Fibroblast of skin of right biceps (primary cell): ENCODE data around the gene FARSA.
"Not testable (repeated sequence)": the region's sequence is repeated elsewhere in the genome, so short reads cannot be mapped to it uniquely, and the experiment has no call there.

Experiments
- DNase-seq: peaks from one replicate; pipeline ENCODE4 v3.0.0-alpha.2; 2013

The FARSA gene

GRCh38 chr19:12933287-12934072 is at the start of gene FARSA:
Gene FARSA, minus strand, starts transcription at chr19:12933711. Its CDS starts 15 bp downstream, at chr19:12933696.
- DNase-seq, result peak; percentile 89

GRCh38 chr19:12983091-12983490 is 49.6 kb upstream of the FARSA start:
- no peak for DNase-seq

- no peak for DNase-seq
These were observed 49.1 kb upstream of the FARSA start for GRCh38 chr19:12982648-12983047.

- DNase-seq, result no peak
These were observed 46.5 kb upstream of the FARSA start for GRCh38 chr19:12979974-12980373.

GRCh38 chr19:12976109-12976508 is 42.6 kb upstream of the FARSA start:
- DNase-seq, result not testable (repeated sequence)

GRCh38 chr19:12975221-12975741 is 41.8 kb upstream of the FARSA start:
- DNase-seq, result no peak

GRCh38 chr19:12974301-12975220 is 41.0 kb upstream of the FARSA start:
- no peak for DNase-seq

GRCh38 chr19:12973236-12973635 is 39.7 kb upstream of the FARSA start:
- DNase-seq, result no peak

- no peak for DNase-seq
These were observed 36.7 kb upstream of the FARSA start for GRCh38 chr19:12970070-12970820.

GRCh38 chr19:12969292-12969988 is 35.9 kb upstream of the FARSA start, which contains the start of gene DAND5:
Gene DAND5, plus strand, starts transcription at chr19:12969576. Its CDS starts 85 bp downstream, at chr19:12969661.
- DNase-seq, result no peak

- DNase-seq, result no peak
These were observed 34.4 kb upstream of the FARSA start for GRCh38 chr19:12967907-12968306.

GRCh38 chr19:12965812-12966135 is 32.3 kb upstream of the FARSA start:
- DNase-seq, result no peak

- DNase-seq, result peak; percentile 73
These were observed 31.7 kb upstream of the FARSA start for GRCh38 chr19:12965017-12965811.

- DNase-seq, result no peak
These were observed 26.0 kb upstream of the FARSA start for GRCh38 chr19:12959481-12959880.

GRCh38 chr19:12957389-12957952 is 24.0 kb upstream of the FARSA start:
- not testable (repeated sequence) for DNase-seq

- peak; percentile 84 for DNase-seq
These were observed 23.2 kb upstream of the FARSA start, which contains the start of gene GADD45GIP1 for GRCh38 chr19:12956446-12957388. Gene GADD45GIP1, minus strand, starts transcription at chr19:12957223. Its CDS starts 11 bp downstream, at chr19:12957212.

GRCh38 chr19:12955996-12956395 is 22.5 kb upstream of the FARSA start:
- no peak for DNase-seq

GRCh38 chr19:12955575-12955974 is 22.1 kb upstream of the FARSA start:
- not testable (repeated sequence) for DNase-seq

GRCh38 chr19:12954612-12954962 is 21.1 kb upstream of the FARSA start:
- DNase-seq, result no peak
